ENCODE measurements around the gene RECQL5.

DNA sequence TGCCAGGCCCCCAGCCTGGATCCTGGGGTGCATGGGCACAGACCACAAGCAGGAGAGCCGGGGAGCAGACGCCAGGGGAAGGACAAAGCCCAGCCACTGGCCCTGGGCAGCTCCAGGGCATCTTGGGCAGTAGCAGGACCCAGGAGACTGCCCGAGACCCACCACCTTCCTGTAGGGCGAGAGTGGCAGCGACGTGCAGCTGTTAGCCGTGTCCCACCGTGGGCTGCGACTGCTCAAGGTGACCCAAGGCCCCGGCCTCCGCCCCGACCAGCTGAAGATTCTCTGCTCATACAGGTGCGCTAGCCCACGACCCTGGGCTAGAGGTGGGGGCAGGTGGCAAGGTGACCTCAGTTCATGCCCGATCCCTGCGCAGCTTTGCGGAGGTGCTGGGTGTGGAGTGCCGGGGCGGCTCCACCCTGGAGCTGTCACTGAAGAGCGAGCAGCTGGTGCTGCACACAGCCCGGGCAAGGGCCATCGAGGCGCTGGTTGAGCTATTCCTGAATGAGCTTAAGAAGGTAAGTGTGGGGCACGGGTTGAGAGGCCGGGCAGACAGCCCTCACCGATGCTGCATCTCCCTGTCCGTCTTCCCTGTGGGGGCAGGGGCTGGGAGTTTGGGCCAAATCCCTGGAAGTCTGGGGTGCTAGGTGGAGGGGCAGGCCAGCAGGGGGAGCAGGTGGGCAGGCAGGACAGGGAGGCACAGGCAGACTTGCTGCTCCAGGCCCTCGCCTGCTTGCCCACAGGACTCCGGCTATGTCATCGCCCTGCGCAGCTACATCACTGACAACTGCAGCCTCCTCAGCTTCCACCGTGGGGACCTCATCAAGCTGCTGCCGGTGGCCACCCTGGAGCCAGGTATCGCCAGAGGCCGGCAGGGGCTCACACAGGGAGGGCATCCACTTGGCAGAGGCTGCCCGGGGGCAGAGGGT, 47.2 kb downstream of the RECQL5 start:
- TF ChIP-seq, protein P1, sequence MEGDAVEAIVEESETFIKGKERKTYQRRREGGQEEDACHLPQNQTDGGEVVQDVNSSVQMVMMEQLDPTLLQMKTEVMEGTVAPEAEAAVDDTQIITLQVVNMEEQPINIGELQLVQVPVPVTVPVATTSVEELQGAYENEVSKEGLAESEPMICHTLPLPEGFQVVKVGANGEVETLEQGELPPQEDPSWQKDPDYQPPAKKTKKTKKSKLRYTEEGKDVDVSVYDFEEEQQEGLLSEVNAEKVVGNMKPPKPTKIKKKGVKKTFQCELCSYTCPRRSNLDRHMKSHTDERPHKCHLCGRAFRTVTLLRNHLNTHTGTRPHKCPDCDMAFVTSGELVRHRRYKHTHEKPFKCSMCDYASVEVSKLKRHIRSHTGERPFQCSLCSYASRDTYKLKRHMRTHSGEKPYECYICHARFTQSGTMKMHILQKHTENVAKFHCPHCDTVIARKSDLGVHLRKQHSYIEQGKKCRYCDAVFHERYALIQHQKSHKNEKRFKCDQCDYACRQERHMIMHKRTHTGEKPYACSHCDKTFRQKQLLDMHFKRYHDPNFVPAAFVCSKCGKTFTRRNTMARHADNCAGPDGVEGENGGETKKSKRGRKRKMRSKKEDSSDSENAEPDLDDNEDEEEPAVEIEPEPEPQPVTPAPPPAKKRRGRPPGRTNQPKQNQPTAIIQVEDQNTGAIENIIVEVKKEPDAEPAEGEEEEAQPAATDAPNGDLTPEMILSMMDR (IDR thresholded peaks at IDR 0.05), result peak in 2 of 6 experiments; percentile 25 to 26
- TF ChIP-seq POLR2A (IDR thresholded peaks at IDR 0.05), result no peak

Data from thyroid gland (tissue), 4 donors.